ENCODE results near the gene MBD3L5.
A peak's percentile ranks its signal among the peaks of the same experiment; 100 is the strongest.
"Not testable (repeated sequence)": the region's sequence is repeated elsewhere in the genome, so short reads cannot be mapped to it uniquely, and the experiment has no call there.

Gene MBD3L5

DNA sequence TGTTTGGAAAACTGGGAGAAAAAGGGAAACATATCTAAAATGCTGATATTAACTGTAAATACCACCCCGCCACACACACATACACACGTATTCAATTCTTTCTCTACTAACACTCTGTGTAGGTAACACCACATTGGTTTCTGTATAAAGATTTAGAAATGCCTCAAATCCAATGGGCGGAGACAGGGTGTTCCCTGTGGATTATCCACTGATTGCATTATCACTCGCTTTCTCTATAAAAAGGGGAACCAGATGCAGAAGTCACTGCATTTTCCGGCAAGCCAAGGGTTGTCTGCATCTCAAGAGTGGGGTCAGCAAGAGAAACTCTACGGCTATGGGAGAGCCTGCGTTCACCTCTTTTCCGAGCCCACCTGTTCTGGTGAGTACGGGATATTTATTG lies at the start of gene MBD3L5:
Gene MBD3L5, plus strand, starts transcription at position 301 of the 400 bp plus-strand sequence. Its CDS starts 34 bp downstream, at position 335.
- DNase-seq (ENCODE audit: low spot score), result not testable (repeated sequence)

DNA sequence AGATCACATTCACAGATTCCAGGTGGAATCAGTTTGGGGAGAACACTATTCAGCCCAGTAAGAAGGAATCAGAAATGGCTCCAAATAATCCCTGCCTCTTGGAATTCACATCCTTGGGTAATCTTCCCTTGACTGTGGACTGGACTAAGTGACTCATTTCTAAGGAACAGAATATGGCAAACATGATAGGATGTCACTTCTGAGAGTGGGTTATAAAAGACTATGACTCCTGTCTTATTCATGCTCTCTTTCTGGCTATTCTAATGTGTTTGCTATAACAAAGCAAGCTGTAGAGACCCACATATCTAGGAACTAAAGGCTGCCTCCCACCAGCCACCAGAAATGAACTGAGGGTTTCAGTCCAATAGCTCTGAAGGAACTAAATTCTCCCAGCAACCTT lies 46.9 kb upstream of the MBD3L5 start:
- DNase-seq (ENCODE audit: low spot score), result no peak

DNA sequence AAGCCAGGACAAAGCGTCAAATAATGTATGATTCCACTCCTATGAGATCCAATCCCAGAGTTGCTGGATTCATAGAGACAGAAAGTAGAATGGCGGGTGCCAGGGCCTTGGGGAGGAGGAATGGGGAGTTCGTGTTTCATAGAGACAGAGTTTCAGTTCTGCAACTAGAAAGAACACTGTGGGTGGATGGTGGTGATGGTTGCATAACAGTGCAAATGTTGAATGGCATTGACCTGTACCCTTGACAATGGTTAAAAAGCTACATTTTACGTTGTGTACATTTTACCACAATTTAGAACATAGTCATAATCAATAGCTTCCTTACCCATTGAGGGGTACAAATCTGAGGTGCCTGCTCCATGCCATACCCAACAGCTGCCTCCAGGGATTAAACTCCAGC lies 42.5 kb upstream of the MBD3L5 start:
- DNase-seq (ENCODE audit: low spot score), result no peak

DNA sequence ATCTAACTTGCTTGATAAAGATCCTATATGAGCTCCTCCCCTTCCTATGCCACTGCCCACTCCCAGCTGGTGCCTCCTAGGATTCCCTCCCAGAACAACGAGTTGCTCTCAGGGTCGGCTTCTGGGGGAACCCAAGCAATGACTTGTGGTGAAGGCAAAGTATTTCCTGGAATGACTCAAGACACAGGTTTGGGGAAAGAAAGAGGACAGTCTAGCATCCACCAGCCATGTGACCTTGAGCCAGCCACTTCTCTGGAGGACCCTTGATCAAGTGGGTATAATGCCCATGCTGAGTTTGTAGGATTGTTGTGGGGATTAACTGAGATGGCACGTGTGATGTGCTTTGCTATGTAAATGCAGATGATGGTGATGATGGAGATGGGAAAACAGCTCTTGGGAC lies 42.1 kb upstream of the MBD3L5 start:
- DNase-seq (ENCODE audit: low spot score), result no peak

DNA sequence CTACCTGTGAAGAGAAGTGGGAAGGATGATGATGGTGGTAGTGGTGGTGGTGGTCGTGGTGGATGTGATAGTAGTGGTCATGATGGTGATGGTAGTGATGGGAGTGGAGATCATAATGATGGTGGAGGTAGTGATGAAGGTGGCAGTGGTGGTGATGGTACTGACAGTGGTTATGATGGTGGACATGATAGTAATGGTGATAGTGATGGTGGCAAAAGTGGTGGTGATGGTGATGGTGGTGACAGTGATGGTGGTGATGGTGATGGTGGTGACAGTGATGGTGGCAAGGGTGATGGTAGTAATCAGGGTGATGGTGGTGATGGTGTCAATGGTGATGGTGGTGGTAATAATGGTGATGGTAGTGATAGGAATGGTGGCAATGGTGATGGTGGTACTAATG lies 35.3 kb upstream of the MBD3L5 start:
- no peak for DNase-seq (ENCODE audit: low spot score)

DNA sequence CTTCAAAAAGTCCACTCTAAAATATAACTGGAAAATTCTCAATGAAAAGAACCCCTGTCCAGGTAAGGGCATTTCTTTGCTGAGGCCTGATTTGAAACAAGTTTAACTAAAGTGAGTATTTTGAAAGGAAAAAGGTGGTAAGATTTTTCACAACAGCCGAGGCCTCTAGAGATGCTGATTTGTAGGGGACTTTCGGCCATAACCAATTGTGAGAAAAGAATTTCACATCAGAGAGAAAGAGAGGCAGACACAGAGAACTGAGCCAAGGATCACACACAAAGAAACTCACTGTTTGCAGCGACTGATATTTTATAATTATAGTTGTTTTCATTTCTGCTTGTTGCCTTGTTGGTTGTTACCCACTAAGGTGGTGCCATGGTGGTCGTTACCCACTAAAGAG lies 33.6 kb upstream of the MBD3L5 start:
- DNase-seq (ENCODE audit: low spot score), result no peak

DNA sequence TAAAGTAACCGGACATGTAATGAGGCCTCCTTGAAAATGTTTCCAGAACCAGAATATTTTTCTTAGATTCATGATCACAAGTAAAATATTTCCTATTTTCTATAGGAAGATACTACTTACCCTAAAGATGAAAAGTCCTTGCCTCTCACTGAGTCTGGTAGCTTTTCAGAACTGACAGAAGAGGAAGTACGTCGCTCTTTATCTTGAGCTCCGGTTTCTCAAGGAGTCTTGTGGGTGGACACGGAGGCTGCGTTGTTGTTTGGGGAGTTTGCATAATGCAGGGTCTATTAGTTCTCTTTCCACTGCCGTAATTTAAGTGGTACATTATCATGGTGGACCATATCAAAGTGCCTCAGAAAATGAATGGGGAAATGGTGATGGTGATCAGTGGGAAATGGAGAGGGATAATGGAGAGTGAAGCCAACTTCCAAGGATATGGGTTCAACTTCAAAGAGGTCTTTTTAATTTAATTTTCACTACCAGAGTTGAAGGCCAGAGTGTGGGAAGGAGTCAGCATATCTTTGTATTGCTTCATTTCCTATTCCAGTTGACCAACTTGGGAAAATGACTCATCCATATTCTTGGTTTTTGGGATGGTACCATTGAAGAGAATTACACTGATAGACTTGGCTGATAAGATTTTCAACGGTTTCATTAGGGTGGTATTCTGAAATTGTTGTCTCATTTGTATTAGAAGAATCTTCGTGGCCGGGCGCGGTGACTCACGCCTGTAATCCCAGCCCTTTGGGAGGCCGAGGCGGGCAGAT lies 32.5 kb upstream of the MBD3L5 start:
- no peak for DNase-seq (ENCODE audit: low spot score)

DNA sequence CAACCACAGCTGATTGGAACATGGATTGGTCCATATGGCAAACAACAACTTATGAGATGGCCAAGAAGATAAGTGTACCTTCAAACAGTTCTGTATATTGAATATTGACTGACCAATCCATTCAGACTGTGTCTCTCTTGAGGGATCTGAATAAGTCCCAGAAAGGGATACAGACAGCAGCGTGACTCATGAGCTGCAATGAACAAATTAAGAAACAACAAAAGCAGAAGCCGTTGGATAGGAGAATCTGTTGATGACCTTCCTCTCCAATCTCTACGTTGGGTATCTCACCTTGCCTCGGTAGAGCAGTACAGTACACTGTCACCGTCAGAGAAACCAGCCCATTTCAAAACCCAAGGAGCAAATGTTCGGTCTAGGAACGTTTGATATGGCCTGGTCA lies 30.4 kb upstream of the MBD3L5 start:
- DNase-seq (ENCODE audit: low spot score), result no peak

DNA sequence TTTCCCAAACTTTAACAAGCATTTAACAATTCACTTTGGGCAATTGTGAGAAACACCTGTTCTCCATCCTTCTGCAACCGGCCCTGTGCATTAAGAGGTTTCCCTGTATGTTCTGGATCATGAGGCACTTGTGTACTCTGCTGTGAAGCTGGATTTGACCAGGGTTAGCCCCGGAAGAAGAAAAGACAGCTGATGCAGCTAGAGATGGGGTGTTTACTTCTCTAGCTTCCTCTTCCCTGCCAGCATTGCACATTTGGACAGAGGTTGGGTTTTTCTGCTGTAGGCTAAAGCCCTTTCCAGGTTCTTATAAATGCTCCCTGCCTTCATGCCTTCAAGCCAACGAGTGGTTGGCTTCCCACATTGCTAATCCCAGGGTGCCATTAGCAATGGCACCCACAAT lies 30.0 kb upstream of the MBD3L5 start:
- DNase-seq (ENCODE audit: low spot score), result no peak

DNA sequence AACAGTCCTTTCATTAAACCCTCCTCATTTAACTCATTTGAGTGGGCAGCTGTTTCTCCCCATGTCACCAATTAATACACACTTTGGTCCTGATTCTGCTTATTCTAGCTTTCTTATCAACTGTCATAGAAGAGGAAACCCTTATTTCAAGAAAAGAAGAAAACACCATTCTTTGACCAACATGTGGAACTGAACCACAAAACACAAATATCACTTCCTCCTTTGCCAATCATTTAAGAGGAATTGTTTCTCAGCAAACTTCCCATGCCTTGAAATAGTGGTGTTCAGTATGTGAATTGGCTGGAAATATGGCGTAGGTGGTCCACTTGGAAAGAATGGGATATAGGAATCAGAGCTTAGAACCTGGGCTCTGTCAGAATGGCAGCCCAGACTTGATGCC lies 29.6 kb upstream of the MBD3L5 start:
- no peak for DNase-seq (ENCODE audit: low spot score)

DNA sequence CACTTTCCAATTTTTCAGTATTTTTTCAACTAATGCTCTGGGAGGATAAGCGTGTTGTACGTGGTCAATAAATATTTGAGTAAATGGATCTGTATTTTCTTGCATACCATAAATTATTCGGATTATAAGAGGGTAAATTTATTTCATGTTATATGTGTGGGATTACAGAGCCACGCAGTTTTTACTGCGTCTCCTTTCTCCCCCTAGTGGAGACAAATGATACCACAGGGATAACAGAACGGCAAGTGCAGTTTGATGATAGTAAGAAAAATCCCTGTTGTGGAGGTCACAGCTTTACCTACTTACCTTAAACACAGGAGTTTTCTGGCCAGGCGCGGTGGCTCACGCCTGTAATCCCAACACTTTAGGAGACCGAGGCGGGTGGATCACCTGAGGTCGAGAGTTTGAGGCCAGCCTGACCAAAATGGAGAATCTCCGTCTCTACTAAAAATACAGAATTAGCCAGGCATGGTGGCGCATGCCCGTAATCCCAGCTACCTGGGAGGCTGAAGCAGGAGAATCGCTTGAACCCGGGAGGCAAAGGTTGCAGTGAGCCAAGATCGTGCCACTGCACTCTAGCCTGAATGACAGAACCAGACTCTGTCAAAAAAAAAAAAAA lies 26.0 kb upstream of the MBD3L5 start:
- no peak for DNase-seq (ENCODE audit: low spot score)

DNA sequence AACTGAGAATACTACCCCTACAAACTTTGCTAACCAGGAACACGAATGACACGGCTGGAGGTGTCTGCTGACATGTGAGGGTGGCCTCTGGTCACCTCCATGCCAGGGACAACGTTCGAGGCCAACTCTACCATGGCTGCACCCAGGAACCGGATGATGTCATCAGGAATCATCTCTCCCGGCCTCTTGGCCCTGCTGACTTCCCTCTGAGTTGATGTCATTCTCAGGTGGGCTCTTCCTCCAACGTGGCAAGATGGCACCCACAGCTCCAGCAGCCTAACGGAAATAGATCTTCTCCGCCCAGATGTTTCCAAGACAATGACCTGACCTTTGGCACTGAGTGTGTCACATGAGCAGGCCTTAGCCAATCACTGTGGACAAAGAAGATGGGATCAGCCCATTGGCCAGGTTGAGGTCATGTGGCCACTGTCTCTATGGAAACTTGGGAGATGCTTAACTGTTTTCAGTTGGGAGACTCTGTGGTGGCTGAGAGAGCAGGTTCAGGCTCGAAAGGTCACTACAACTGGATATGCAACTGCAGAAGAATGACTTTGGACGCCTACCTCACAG lies 24.2 kb upstream of the MBD3L5 start:
- no peak for DNase-seq (ENCODE audit: low spot score)

DNA sequence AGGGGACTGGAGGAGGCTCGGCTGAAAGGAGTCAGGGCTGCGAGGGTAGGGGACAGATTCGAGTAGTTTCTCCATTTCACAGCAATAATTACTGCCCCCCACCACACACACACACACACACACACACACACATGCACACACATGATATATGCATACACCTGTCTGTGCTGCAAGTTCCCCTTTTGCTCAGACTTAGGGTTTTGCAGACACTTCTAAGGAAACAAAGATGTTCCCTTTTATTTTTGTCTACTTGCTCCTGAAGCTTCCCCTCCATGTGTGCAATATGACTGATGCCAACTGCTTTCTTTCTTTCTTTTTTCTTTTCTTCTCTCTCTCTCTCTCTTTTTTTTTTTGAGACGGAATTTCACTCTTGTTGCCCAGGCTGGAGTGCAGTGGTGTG lies 22.5 kb upstream of the MBD3L5 start:
- DNase-seq (ENCODE audit: low spot score), result no peak

DNA sequence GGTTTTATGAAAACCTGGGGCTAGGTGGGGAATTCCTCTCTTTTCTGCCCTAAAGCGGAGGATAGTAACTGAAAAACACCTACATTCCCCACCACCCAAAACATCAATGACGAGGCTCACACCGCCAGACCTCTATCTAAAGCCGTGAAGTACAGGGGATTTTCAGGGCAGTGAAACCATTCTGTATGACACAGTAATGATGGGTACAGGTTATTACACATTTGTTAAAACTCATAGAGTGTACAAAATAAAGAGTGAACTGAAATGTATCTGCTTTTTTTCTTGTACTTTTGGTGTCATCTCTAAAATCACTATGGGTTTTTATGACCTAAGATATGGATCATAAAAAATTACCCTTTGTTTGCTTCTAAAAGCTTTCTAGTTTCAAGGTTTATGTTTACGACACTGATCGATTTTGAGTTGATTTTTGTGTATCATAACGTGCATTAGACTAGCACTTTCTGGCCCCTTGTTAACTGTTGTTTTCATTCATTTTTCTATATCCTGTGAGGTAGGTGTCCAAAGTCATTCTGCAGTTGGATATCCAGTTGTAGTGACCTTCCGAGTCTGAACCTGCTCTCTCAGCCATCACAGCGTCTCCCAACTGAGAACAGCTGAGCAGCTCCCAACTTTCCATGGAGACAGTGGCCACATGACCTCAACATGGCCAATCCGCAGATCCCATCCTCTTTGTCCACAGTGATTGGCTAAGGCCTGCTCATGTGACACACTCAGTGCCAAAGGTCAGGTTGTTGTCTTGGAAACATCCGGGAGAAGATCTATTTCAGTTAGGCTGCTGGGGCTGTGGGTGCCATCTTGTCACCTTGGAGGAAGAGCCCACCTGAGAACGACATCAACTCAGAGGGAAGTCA lies 19.4 kb upstream of the MBD3L5 start:
- DNase-seq (ENCODE audit: low spot score), result no peak

DNA sequence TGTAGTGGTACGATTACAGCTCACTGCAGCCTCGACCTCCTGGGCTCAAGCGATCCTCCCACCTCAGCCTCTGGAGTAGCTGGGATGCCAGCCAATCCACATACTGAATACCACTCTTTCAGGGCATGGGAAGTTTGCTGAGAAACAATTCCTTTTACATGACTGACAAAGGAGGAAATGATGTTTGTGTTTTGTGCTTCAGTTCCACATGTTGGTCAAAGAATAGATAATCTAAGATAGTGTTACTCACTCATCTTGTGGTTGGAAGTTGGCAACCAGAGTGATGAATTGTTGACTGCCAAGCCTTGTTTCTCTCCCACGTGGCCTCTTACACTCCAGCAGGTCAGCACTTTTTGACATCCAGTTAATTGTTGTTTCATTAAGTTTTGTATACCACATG lies 16.7 kb upstream of the MBD3L5 start:
- peak; percentile 28 for DNase-seq (ENCODE audit: low spot score)

DNA sequence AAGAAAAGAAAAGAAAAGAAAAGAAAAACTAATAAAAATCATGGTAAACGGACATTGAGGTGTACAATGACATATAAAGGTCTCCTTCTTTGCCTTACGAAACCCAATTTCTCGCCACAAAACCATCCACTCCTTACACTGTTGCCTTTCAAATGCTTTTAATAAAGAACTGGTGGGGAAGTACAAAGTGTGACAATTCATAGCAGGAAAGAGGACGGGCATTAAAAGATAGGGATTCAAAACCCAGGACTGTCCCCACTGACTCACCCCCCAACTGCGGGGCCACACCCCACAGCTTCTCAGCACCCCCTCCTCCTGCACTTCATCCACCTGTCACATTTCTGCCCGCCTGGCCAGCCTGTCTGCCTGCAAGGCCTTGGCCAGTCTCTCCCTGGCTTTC lies 11.6 kb upstream of the MBD3L5 start:
- DNase-seq (ENCODE audit: low spot score), result no peak

DNA sequence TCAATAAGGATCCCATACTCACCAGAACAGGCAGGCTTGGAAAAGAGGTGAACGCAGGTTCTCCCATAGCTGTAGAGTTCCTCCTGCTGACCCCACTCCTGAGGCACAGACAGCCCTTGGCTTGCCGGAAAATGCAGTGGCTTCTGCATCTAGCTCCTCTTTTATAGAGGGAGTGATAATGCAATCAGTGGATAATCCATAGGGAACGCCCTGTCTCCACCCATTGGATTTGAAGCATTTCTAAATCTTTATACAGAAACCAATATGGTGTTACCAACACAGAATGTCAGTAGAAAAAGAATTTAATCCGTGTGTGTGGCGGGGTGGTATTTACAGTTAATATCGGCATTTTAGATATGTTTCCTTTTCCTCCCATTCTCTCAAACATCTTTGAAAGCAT lies 9.0 kb upstream of the MBD3L5 start, which contains the start of gene MBD3L2B:
Gene MBD3L2B, minus strand, starts transcription at position 101 of the 400 bp plus-strand sequence. Its CDS starts 34 bp downstream, at position 67.
- DNase-seq (ENCODE audit: low spot score), result not testable (repeated sequence)

DNA sequence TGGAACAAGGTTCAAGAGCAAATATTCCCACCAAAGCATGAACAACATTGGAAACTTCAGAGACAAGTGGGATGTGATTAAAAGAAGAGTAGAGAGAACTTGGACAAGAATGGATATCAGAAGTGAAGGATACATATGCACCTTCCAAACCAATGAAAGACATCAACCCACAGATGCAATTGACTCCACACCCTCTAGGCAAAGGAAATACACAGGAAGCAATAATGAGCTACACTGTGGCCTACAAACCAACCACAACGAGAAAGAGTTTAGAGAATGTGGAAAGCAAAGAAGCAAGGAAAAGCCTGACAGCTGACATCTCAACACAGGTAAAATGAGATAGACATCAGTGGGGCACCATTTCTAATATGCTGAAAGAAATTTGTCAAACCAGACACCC lies 1.6 kb upstream of the MBD3L5 start:
- DNase-seq (ENCODE audit: low spot score), result not testable (repeated sequence)

DNA sequence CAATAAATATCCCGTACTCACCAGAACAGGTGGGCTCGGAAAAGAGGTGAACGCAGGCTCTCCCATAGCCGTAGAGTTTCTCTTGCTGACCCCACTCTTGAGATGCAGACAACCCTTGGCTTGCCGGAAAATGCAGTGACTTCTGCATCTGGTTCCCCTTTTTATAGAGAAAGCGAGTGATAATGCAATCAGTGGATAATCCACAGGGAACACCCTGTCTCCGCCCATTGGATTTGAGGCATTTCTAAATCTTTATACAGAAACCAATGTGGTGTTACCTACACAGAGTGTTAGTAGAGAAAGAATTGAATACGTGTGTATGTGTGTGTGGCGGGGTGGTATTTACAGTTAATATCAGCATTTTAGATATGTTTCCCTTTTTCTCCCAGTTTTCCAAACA lies 9.7 kb downstream of the MBD3L5 start, which contains the start of gene MBD3L4:
Gene MBD3L4, minus strand, starts transcription at position 101 of the 400 bp plus-strand sequence. Its CDS starts 35 bp downstream, at position 66.
- not testable (repeated sequence) for DNase-seq (ENCODE audit: low spot score)

DNA sequence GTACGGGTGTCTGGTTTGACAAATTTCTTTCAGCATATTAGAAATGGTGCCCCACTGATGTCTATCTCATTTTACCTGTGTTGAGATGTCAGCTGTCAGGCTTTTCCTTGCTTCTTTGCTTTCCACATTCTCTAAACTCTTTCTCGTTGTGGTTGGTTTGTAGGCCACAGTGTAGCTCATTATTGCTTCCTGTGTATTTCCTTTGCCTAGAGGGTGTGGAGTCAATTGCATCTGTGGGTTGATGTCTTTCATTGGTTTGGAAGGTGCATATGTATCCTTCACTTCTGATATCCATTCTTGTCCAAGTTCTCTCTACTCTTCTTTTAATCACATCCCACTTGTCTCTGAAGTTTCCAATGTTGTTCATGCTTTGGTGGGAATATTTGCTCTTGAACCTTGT lies 11.2 kb downstream of the MBD3L5 start:
- not testable (repeated sequence) for DNase-seq (ENCODE audit: low spot score)

DNA sequence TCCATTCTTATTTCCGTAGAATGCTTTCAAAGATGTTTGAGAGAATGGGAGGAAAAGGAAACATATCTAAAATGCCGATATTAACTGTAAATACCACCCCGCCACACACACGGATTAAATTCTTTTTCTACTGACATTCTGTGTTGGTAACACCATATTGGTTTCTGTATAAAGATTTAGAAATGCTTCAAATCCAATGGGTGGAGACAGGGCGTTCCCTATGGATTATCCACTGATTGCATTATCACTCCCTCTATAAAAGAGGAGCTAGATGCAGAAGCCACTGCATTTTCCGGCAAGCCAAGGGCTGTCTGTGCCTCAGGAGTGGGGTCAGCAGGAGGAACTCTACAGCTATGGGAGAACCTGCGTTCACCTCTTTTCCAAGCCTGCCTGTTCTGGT lies 18.6 kb downstream of the MBD3L5 start, which contains the start of gene MBD3L2:
Gene MBD3L2, plus strand, starts transcription at position 301 of the 400 bp plus-strand sequence. Its CDS starts 53 bp downstream, at position 354.
- DNase-seq (ENCODE audit: low spot score), result not testable (repeated sequence)

DNA sequence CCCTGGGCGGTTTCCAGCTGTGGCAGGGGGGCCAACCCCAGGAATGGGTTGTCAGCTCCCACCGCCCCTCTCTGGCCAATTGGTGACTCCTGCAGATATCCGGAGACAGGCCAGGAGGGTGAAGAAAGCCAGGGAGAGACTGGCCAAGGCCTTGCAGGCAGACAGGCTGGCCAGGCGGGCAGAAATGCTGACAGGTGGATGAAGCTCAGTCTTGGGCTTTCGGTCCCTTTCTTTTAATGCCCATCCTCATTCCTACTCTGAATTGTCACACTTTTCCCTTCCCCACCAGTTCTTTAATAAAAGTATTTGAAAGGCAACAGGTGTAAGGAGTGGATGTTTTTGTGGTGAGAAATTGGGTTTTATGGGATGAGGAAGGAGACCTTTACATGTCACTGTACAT lies 21.0 kb downstream of the MBD3L5 start:
- not testable (repeated sequence) for DNase-seq (ENCODE audit: low spot score)

Data from CD4-positive, alpha-beta T cell treated with Interleukin-6 at 100 ng/mL for 8 hours (primary cell).